Endometrial microvascular endothelial cells (primary cell): ENCODE results near the gene MDFIC2. TPM values are rescaled to one million over a fixed set of nuclear protein-coding genes. Genes with fewer than 3 reads are reported as not detected.
"Not testable (repeated sequence)": the region's sequence is repeated elsewhere in the genome, so short reads cannot be mapped to it uniquely, and the experiment has no call there.

Experiments used
- in situ Hi-C: cut with HindIII; loops from 2 replicates; pipeline ENCODE4 v1.10.0; 2017; ENCODE audit warnings: low sequenced_read_pairs, low pct_unique_long_range_greater_than_20kb; ENCODE audit errors: inconsistent ontology term
- total RNA-seq: library from RNA; depleted of rRNA; stranded (reverse); fragments of >200 nt; gene quantifications from one replicate; pipeline ENCODE4 v1.2.3, GENCODE V29; 2015; ENCODE audit errors: inconsistent ontology term

MDFIC2 gene
- not detected for total RNA-seq

GRCh38 chr3:70312336-70312735 is at the start of gene MDFIC2:
Gene MDFIC2 (minus strand): TSS chr3:70312638. CDS start chr3:70311973, 665 bp downstream.
- in situ Hi-C loops, result no loop called here

- in situ Hi-C loops, result no loop called here
These were observed 48.7 kb upstream of the MDFIC2 start for GRCh38 chr3:70360979-70361760.

DNA sequence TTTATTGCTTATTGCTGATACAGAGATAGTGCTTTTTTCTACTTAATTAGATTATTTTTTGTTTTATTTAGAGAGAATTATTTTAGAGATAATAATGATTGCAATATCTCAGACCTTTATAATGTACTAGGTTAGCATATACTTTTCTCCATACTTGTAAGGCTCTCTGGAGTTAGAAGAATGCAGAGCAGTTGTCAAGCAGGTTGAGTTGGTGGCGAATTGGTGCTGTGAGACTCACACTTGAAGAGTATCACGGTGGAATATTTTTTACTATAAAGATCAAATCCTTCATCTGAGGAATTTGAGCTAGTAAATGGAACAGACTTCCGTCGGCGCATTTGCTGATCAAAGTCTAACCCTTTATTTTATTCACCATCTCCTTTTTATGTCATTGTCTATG is 47.3 kb upstream of the MDFIC2 start:
- in situ Hi-C loops, result no loop called here

DNA sequence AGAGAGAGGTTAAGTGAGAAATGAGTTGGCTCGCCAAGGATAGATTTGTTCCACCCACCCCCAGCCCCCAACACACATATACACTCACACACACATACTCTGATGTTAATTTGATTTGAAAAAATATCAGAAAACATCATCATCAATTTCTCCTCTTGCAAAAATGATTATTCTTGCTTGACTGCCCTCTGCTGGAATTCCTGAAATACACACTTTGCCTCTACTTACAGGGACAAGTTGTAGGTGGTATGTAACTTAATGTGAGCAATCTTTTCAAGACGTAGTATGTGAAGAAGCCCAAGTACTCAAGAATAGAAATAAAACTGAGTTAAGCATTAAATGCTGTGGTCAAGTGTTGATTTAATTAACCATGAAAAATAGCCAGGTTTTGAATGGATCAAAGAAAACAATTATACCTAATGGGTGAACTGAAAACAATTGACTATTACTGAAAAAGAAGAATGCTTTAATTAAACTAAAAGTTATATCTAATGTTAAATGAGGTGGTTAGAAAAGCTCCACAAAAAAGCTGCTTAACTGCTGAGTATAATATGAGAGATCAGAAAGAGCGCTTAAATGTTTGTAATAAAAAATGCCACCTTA is 46.6 kb upstream of the MDFIC2 start:
- in situ Hi-C loops, result no loop called here

DNA sequence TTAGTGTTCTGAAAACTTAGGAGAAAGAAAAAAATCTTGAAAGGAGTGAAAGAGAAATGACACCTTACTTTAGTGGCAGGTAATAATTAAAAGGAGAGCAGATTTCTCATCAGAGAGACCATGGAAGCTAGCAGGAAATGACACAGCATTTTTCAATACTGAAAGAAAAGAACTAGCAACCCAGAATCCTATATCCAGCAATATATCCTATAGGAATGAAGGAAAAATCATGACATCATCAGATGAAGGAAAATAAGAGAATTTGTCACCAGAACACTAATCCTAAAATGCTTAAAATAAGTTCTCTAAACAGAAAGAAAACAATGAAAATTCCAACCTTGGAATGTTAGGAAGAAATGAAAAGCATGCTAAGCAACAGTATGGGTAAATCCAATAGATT is 39.8 kb upstream of the MDFIC2 start:
- in situ Hi-C loops, result no loop called here

GRCh38 chr3:70342149-70342548 is 29.7 kb upstream of the MDFIC2 start:
- in situ Hi-C loops, result no loop called here

GRCh38 chr3:70336885-70337284 is 24.4 kb upstream of the MDFIC2 start:
- in situ Hi-C loops, result not testable (repeated sequence)

- in situ Hi-C loops, result no loop called here
These were observed 20.6 kb upstream of the MDFIC2 start for GRCh38 chr3:70333080-70333479.

- in situ Hi-C loops, result no loop called here
These were observed 2.6 kb upstream of the MDFIC2 start for GRCh38 chr3:70315021-70315420.

- in situ Hi-C loops, result no loop called here
These were observed 1.6 kb downstream of the MDFIC2 start for GRCh38 chr3:70310809-70311208.

DNA sequence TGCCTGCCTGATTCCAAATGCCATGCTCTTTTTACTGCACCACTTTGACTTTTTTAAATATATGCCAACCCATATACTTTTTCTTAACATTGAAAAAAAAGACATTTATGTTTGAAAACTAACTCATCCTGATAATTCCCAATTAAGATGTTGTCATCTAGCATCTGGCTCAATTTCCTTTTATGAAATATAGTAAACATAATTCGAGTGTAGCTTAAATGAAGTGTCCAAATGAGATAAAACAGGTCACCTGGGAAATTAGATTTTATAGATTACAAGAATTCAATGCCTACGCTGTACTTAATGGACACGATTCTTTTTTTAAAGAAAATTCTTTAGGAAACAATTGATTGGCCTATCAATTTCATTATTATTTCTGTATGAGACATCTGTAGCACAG is 2.8 kb downstream of the MDFIC2 start:
- in situ Hi-C loops, result no loop called here

GRCh38 chr3:70308760-70309159 is 3.7 kb downstream of the MDFIC2 start:
- in situ Hi-C loops, result no loop called here

- in situ Hi-C loops, result no loop called here
These were observed 5.7 kb downstream of the MDFIC2 start for GRCh38 chr3:70306736-70307135.

- in situ Hi-C loops, result no loop called here
These were observed 14.1 kb downstream of the MDFIC2 start for GRCh38 chr3:70298385-70298784.

GRCh38 chr3:70291097-70291482 is 21.3 kb downstream of the MDFIC2 start:
- in situ Hi-C loops, result no loop called here

DNA sequence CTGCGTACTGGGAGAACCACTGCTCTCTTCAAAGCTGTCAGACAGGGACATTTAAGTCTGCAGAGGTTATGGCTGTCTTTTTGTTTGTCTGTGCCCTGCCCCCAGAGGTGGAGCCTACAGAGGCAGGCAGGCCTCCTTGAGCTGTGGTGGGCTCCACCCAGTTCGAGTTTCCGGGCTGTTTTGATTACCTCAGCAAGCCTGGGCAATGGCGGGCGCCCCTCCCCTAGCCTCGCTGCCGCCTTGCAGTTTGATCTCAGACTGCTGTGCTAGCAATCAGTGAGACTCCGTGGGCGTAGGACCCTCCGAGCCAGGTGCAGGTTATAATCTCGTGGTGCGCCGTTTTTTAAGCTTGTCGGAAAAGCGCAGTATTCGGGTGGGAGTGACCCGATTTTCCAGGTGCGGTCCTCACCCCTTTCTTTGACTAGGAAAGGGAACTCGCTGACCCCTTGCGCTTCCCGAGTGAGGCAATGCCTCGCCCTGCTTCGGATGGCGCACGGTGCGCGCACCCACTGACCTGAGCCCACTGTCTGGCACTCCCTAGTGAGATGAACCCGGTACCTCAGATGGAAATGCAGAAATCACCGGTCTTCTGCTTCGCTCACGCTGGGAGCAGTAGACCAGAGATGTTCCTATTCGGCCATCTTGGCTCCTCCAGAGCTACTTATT is 21.9 kb downstream of the MDFIC2 start:
- in situ Hi-C loops, result not testable (repeated sequence)

GRCh38 chr3:70281663-70282062 is 30.8 kb downstream of the MDFIC2 start:
- in situ Hi-C loops, result no loop called here

DNA sequence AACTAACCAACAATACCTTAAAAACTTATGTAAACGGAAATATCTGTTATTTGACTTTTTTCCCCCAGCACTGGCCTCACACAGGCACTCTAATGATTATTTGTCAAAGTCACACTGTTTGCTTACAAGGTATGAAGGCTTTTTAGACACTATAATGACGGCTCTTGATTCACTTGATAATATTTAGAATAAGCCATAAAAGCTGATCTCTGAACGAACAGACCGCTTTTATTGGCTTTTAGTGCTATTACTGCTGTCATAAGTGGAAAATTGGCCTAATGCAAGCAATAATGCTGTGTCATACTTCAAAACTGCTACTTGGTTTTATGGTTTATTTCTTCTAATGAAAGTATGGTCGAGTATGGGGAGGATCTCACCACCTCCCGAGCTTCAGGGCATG is 35.1 kb downstream of the MDFIC2 start:
- in situ Hi-C loops, result no loop called here

DNA sequence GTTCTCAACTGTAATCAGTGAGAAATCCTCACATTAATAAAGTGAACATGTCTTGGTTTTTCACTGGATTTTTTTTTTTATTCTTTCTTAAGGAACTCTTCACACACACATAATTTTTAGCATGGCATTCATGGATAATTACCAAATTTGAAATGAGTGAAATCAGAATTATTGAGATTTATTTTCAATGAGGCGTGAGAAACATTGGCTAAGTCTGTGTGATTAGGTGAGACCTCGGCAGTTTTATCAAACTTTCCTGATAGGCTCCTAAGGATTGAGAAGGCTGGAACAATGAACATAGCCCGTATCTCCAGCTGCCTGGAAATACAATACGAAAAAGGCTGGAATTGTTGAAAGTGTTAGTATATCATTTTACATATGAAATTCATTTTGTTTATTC is 35.5 kb downstream of the MDFIC2 start:
- in situ Hi-C loops, result no loop called here

DNA sequence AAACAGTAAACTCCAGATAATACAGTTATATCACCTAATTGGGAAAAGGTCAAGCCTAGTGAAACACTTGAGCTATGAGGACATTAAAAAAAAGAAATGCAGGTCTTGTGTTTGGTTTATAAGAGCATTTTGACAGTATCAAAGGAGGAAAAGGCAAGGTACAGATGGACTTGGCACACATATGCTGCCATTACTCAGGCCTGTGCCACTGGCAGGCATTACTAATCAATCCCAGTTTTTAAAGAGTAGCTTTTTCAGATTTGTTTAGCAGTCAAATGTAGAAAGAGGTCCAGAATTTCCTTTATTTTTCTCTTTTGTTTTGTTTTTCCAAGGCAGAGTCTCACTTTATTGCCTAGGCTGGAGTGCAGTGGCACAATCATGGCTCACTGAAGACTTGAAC is 38.9 kb downstream of the MDFIC2 start:
- in situ Hi-C loops, result no loop called here
